ENCODE data around the gene COX10.

COX10 gene

DNA sequence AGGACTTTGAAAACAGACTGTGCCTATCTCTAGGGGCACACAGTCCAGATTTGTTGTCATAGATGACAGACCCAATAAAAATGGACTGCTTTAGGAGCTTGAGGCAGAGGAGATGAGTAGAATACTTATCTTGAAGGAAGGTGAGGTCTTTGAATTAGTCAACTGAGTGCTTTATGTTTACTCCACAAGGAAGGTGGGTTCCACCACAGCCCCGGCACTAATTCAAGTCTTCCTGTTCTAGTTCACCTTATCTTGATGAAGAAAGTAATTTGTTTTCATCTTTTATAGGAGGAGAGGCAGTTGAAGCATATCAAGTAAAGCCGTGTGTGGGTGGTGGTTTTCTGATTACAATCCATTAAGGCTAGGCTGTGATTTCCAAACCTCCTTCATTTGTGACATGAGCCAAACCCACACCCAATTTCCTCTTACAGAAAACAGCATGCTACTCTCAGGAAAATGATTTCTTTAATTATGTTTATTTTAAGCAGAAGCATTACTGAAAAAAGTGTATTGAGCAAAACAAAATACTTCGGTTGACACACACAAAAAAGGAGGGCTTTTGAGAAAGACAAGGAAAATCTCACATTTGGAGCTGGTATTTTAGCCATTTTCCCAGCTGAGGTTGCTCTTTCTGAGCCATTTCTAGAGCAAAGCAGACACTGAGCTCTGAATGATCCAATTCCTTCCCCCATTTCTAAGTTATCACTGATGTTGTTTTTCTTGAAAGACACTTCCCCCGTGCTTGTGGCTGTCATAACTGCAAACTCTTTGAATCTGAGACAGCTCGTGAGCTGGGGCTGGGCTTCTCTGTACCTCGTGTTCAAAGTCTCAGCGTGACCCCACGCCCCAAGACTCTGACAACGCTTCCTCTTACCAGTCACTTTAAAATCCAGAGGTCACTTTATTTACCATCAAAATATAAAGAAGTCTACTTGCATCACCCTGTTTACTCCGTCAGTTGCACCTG lies 132.0 kb downstream of the COX10 start:
- H3K27ac ChIP-seq (ENCODE audit: low read length) = no peak overlapping the region
- H3K9ac ChIP-seq (ENCODE audit: low read length) = no peak overlapping the region
- H3K4me3 ChIP-seq (ENCODE audit: low read length) = no peak overlapping the region
- no peaks in the 10 kb centered on the region for H3K27me3 ChIP-seq (ENCODE audit: control insufficient read depth, insufficient read depth, low read length)
- no peaks in the 10 kb centered on the region for H3K36me3 ChIP-seq (ENCODE audit: control insufficient read depth, low read depth, low read length)
- no peaks in the 10 kb centered on the region for H3K4me1 ChIP-seq (ENCODE audit: control insufficient read depth, low read depth, low read length)
- no peaks in the 10 kb centered on the region for H3K9me3 ChIP-seq (ENCODE audit: control insufficient read depth, low read depth, low read length)

DNA sequence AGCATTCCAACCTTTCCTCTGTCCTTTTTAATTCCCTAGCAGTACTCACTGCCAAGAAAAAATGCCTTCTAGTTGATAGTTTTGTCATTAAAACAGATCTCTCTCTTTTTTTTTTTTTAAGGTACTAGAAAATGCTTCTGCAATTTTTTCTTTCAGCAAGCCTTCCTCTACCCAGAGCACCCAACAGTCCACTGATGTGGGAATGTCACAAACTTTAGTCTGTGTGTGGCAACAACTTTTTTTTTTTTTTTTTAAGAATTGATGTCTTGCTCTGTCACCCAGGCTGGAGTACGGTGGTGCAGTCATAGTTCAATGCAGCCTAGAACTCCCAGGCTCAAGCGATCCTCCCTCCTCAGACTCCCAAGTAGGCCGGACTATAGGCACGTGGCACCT lies 132.7 kb downstream of the COX10 start:
- no peak overlapping the region for H3K9ac ChIP-seq (ENCODE audit: low read length)
- no peak overlapping the region for H3K4me3 ChIP-seq (ENCODE audit: low read length)
- no peaks in the 10 kb centered on the region for H3K36me3 ChIP-seq (ENCODE audit: control insufficient read depth, low read depth, low read length)
- H3K9me3 ChIP-seq (ENCODE audit: control insufficient read depth, low read depth, low read length) = no peaks in the 10 kb centered on the region
- no peaks in the 10 kb centered on the region for H3K27me3 ChIP-seq (ENCODE audit: control insufficient read depth, insufficient read depth, low read length)
- no peak overlapping the region for H3K27ac ChIP-seq (ENCODE audit: low read length)
- no peaks in the 10 kb centered on the region for H3K4me1 ChIP-seq (ENCODE audit: control insufficient read depth, low read depth, low read length)

- Histone ChIP-seq H3K27ac (ENCODE audit: low read length) (no peak overlapping the region), H3K36me3 (ENCODE audit: control insufficient read depth, low read depth, low read length) (peaks cover 3% of the 10 kb centered on the region), H3K4me3 (ENCODE audit: low read length) (no peak overlapping the region), H3K9ac (ENCODE audit: low read length) (no peak overlapping the region), H3K27me3 (ENCODE audit: control insufficient read depth, insufficient read depth, low read length) (no peaks in the 10 kb centered on the region), H3K9me3 (ENCODE audit: control insufficient read depth, low read depth, low read length) (no peaks in the 10 kb centered on the region), H3K4me1 (ENCODE audit: control insufficient read depth, low read depth, low read length) (no peaks in the 10 kb centered on the region)
Observed at GRCh38 chr17:14202388-14203166, 133.3 kb downstream of the COX10 start.

DNA sequence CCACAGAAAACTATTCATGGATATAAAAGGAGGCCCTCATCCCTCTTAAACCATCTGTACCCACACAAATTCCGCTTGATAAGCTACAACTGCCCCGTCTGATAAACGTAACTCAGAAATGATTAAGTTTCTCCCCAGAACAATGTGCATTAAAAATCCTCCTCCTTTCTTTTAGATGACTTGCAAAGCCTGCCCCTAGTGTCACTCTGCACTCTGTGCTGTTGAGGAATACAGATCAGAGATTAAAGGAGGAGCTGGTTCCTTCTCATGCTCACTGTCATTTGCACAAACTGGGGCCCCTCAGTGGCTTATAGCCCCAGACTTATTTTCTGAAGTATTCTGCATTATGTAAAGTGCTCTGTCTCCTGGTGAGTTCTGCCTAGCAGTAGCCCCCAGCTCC lies 134.1 kb downstream of the COX10 start:
- H3K4me1 ChIP-seq (ENCODE audit: control insufficient read depth, low read depth, low read length) = no peaks in the 10 kb centered on the region
- H3K36me3 ChIP-seq (ENCODE audit: control insufficient read depth, low read depth, low read length) = peaks cover 3% of the 10 kb centered on the region
- no peak overlapping the region for H3K4me3 ChIP-seq (ENCODE audit: low read length)
- no peak overlapping the region for H3K27ac ChIP-seq (ENCODE audit: low read length)
- H3K9me3 ChIP-seq (ENCODE audit: control insufficient read depth, low read depth, low read length) = no peaks in the 10 kb centered on the region
- no peak overlapping the region for H3K9ac ChIP-seq (ENCODE audit: low read length)
- no peaks in the 10 kb centered on the region for H3K27me3 ChIP-seq (ENCODE audit: control insufficient read depth, insufficient read depth, low read length)

GRCh38 chr17:14204084-14204483 lies 134.8 kb downstream of the COX10 start:
- no peak overlapping the region for H3K27ac ChIP-seq (ENCODE audit: low read length)
- no peak overlapping the region for H3K9ac ChIP-seq (ENCODE audit: low read length)
- H3K9me3 ChIP-seq (ENCODE audit: control insufficient read depth, low read depth, low read length) = no peaks in the 10 kb centered on the region
- no peak overlapping the region for H3K4me3 ChIP-seq (ENCODE audit: low read length)
- H3K4me1 ChIP-seq (ENCODE audit: control insufficient read depth, low read depth, low read length) = no peaks in the 10 kb centered on the region
- peaks cover 3% of the 10 kb centered on the region for H3K36me3 ChIP-seq (ENCODE audit: control insufficient read depth, low read depth, low read length)
- H3K27me3 ChIP-seq (ENCODE audit: control insufficient read depth, insufficient read depth, low read length) = no peaks in the 10 kb centered on the region

- no peaks in the 10 kb centered on the region for H3K4me1 ChIP-seq (ENCODE audit: control insufficient read depth, low read depth, low read length)
- no peak overlapping the region for H3K9ac ChIP-seq (ENCODE audit: low read length)
- H3K36me3 ChIP-seq (ENCODE audit: control insufficient read depth, low read depth, low read length) = peaks cover 3% of the 10 kb centered on the region
- H3K27ac ChIP-seq (ENCODE audit: low read length) = no peak overlapping the region
- no peaks in the 10 kb centered on the region for H3K27me3 ChIP-seq (ENCODE audit: control insufficient read depth, insufficient read depth, low read length)
- no peak overlapping the region for H3K4me3 ChIP-seq (ENCODE audit: low read length)
- no peaks in the 10 kb centered on the region for H3K9me3 ChIP-seq (ENCODE audit: control insufficient read depth, low read depth, low read length)
Observed at GRCh38 chr17:14204546-14204945, 135.2 kb downstream of the COX10 start.

- Histone ChIP-seq H3K9ac (ENCODE audit: low read length) (no peak overlapping the region), H3K4me3 (ENCODE audit: low read length) (no peak overlapping the region), H3K4me1 (ENCODE audit: control insufficient read depth, low read depth, low read length) (no peaks in the 10 kb centered on the region), H3K27ac (ENCODE audit: low read length) (no peak overlapping the region), H3K36me3 (ENCODE audit: control insufficient read depth, low read depth, low read length) (peaks cover 3% of the 10 kb centered on the region), H3K27me3 (ENCODE audit: control insufficient read depth, insufficient read depth, low read length) (no peaks in the 10 kb centered on the region), H3K9me3 (ENCODE audit: control insufficient read depth, low read depth, low read length) (no peaks in the 10 kb centered on the region)
Observed at GRCh38 chr17:14205380-14205779, 136.1 kb downstream of the COX10 start.

- Histone ChIP-seq H3K36me3 (ENCODE audit: control insufficient read depth, low read depth, low read length) (peaks cover 3% of the 10 kb centered on the region), H3K4me3 (ENCODE audit: low read length) (no peak overlapping the region), H3K9ac (ENCODE audit: low read length) (no peak overlapping the region), H3K4me1 (ENCODE audit: control insufficient read depth, low read depth, low read length) (no peaks in the 10 kb centered on the region), H3K9me3 (ENCODE audit: control insufficient read depth, low read depth, low read length) (no peaks in the 10 kb centered on the region), H3K27me3 (ENCODE audit: control insufficient read depth, insufficient read depth, low read length) (no peaks in the 10 kb centered on the region), H3K27ac (ENCODE audit: low read length) (no peak overlapping the region)
Observed at GRCh38 chr17:14205992-14206461, 136.7 kb downstream of the COX10 start.

- no peaks in the 10 kb centered on the region for H3K4me1 ChIP-seq (ENCODE audit: control insufficient read depth, low read depth, low read length)
- H3K4me3 ChIP-seq (ENCODE audit: low read length) = no peak overlapping the region
- H3K9ac ChIP-seq (ENCODE audit: low read length) = no peak overlapping the region
- H3K27ac ChIP-seq (ENCODE audit: low read length) = no peak overlapping the region
- H3K9me3 ChIP-seq (ENCODE audit: control insufficient read depth, low read depth, low read length) = no peaks in the 10 kb centered on the region
- H3K36me3 ChIP-seq (ENCODE audit: control insufficient read depth, low read depth, low read length) = peaks cover 3% of the 10 kb centered on the region
- H3K27me3 ChIP-seq (ENCODE audit: control insufficient read depth, insufficient read depth, low read length) = no peaks in the 10 kb centered on the region
Observed at GRCh38 chr17:14206891-14207290, 137.6 kb downstream of the COX10 start.

- no peaks in the 10 kb centered on the region for H3K27me3 ChIP-seq (ENCODE audit: control insufficient read depth, insufficient read depth, low read length)
- H3K36me3 ChIP-seq (ENCODE audit: control insufficient read depth, low read depth, low read length) = peaks cover 3% of the 10 kb centered on the region
- no peaks in the 10 kb centered on the region for H3K9me3 ChIP-seq (ENCODE audit: control insufficient read depth, low read depth, low read length)
- H3K27ac ChIP-seq (ENCODE audit: low read length) = no peak overlapping the region
- no peaks in the 10 kb centered on the region for H3K4me1 ChIP-seq (ENCODE audit: control insufficient read depth, low read depth, low read length)
- no peak overlapping the region for H3K4me3 ChIP-seq (ENCODE audit: low read length)
- no peak overlapping the region for H3K9ac ChIP-seq (ENCODE audit: low read length)
Observed at GRCh38 chr17:14207791-14208190, 138.5 kb downstream of the COX10 start.

DNA sequence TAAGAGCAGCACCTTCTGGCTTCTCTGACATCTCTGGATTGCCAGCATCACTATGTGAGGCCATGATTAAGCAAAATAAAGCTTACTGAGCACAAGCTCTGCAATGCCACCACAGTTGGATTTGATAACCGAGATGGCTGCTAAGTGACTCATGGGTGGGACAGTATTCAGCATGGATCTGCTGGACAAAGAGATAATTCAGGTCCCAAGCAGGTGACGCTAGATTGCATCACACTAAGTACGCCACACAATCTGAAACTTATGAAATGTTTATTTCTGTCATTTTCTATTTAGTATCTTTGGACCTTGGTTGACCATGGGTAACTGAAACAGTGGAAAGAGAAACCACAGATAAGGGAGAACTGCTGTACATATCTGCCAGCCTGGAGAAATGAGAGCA lies 139.9 kb downstream of the COX10 start:
- Histone ChIP-seq H3K4me1 (ENCODE audit: control insufficient read depth, low read depth, low read length) (no peaks in the 10 kb centered on the region), H3K27ac (ENCODE audit: low read length) (no peak overlapping the region), H3K9ac (ENCODE audit: low read length) (no peak overlapping the region), H3K9me3 (ENCODE audit: control insufficient read depth, low read depth, low read length) (no peaks in the 10 kb centered on the region), H3K4me3 (ENCODE audit: low read length) (no peak overlapping the region), H3K27me3 (ENCODE audit: control insufficient read depth, insufficient read depth, low read length) (no peaks in the 10 kb centered on the region), H3K36me3 (ENCODE audit: control insufficient read depth, low read depth, low read length) (peaks cover 3% of the 10 kb centered on the region)
